Activated CD4-positive, alpha-beta T cell treated with anti-CD3 and anti-CD28 coated beads for 36 hours (primary cell): Measurements from ENCODE around the gene SREK1IP1. TPM values are rescaled to one million over a fixed set of nuclear protein-coding genes. Genes with fewer than 3 reads are reported as not detected.
"Not testable (repeated sequence)": the region's sequence is repeated elsewhere in the genome, so short reads cannot be mapped to it uniquely, and the experiment has no call there.

Source experiments
- ATAC-seq: fragments of 200-7000 bp; cut with Tn5 transposase; one replicate; pipeline ENCODE4 v1.10.0; 2021; ENCODE audit warnings: mild to moderate bottlenecking, moderate library complexity
- CTCF ChIA-PET: fragments of 350-600 bp; sonication (Branson Sonifier 250); formaldehyde crosslinking; loops from one replicate; lab custom pipeline; 2021; ENCODE audit warnings: antibody characterized with exemption; lab: Charles Lee
- POLR2A ChIA-PET: fragments of 350-600 bp; sonication (Branson Sonifier 250); formaldehyde crosslinking; loops from one replicate; lab custom pipeline; 2021; ENCODE audit warnings: antibody characterized with exemption, inconsistent platforms; lab: Charles Lee
- DNase-seq: peaks from one replicate; pipeline ENCODE4 v3.0.0-alpha.2; 2020
- H3K27ac Mint-ChIP-seq: one replicate; pipeline ENCODE4 v1.8.0; 2021; ENCODE audit warnings: mixed read lengths
- H3K27me3 Mint-ChIP-seq: one replicate; pipeline ENCODE4 v1.8.0; 2021; ENCODE audit warnings: mixed read lengths
- H3K36me3 Mint-ChIP-seq: one replicate; pipeline ENCODE4 v1.8.0; 2021; ENCODE audit warnings: low read depth, mixed read lengths
- H3K4me1 Mint-ChIP-seq: one replicate; pipeline ENCODE4 v1.8.0; 2021; ENCODE audit warnings: mixed read lengths
- H3K4me3 Mint-ChIP-seq: one replicate; pipeline ENCODE4 v1.8.0; 2021; ENCODE audit warnings: mild to moderate bottlenecking, moderate library complexity, mixed read lengths
- H3K9me3 Mint-ChIP-seq: one replicate; pipeline ENCODE4 v1.8.0; 2021; ENCODE audit warnings: low read depth, mixed read lengths
- intact Hi-C, 2 experiments: fragments of 100-400 bp; cut with DNase I in 1 of 2; cut with micrococcal nuclease in 1 of 2; formaldehyde crosslinking; loops; one replicate each; pipeline versions ENCODE4 v1.14.2 to v1.15.1; 2022 to 2024; cut with DNase I, micrococcal nuclease
- total RNA-seq, 2 experiments: library from RNA; stranded (reverse); gene quantifications; one replicate each; pipeline ENCODE4 v1.2.3, GENCODE V29; 2021

The SREK1IP1 gene
- total RNA-seq, 2 experiments from 2014 or later = 27.8 TPM

GRCh38 chr5:64722588-64722987, 45.9 kb downstream of the SREK1IP1 start:
- CTCF ChIA-PET = interaction anchor here (1.1 kb wide), 1 partner anchor 20 kb away, joined by 4 read pairs; no protein-coding TSS in a partner anchor
- H3K4me3 Mint-ChIP-seq = no peak overlapping the region
- no peaks in the 10 kb centered on the region for H3K9me3 Mint-ChIP-seq
- intact Hi-C loops = no loop called here
- H3K36me3 Mint-ChIP-seq = peaks cover 18% of the 10 kb centered on the region
- H3K4me1 Mint-ChIP-seq = no peaks in the 10 kb centered on the region
- no peak overlapping the region for H3K27ac Mint-ChIP-seq
- DNase-seq (no peak), ATAC-seq (no peak)
- POLR2A ChIA-PET = no interaction called here
- no peaks in the 10 kb centered on the region for H3K27me3 Mint-ChIP-seq

DNA sequence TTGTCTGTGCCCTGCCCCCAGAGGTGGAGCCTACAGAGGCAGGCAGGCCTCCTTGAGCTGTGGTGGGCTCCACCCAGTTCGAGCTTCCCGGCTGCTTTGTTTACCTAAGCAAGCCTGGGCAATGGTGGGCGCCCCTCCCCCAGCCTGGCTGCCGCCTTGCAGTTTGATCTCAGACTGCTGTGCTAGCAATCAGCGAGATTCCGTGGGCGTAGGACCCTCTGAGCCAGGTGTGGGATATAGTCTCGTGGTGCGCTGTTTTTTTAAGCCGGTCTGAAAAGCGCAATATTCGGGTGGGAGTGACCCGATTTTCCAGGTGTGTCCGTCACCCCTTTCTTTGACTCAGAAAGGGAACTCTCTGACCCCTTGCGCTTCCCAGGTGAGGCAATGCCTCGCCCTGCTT, 54.0 kb downstream of the SREK1IP1 start:
- DNase-seq, H3K4me3 Mint-ChIP-seq, POLR2A ChIA-PET, H3K9me3 Mint-ChIP-seq, H3K27ac Mint-ChIP-seq, CTCF ChIA-PET, H3K4me1 Mint-ChIP-seq, intact Hi-C loops, ATAC-seq, H3K36me3 Mint-ChIP-seq, H3K27me3 Mint-ChIP-seq: not testable (repeated sequence)

- H3K4me3 Mint-ChIP-seq = no peak overlapping the region
- ATAC-seq (no peak), DNase-seq (no peak)
- no peaks in the 10 kb centered on the region for H3K9me3 Mint-ChIP-seq
- POLR2A ChIA-PET = no interaction called here
- intact Hi-C loops = no loop called here
- no peak overlapping the region for H3K27ac Mint-ChIP-seq
- no peaks in the 10 kb centered on the region for H3K4me1 Mint-ChIP-seq
- CTCF ChIA-PET = no interaction called here
- H3K27me3 Mint-ChIP-seq = peaks cover 12% of the 10 kb centered on the region
- no peaks in the 10 kb centered on the region for H3K36me3 Mint-ChIP-seq
These were observed 61.3 kb downstream of the SREK1IP1 start for GRCh38 chr5:64707191-64707590.

DNA sequence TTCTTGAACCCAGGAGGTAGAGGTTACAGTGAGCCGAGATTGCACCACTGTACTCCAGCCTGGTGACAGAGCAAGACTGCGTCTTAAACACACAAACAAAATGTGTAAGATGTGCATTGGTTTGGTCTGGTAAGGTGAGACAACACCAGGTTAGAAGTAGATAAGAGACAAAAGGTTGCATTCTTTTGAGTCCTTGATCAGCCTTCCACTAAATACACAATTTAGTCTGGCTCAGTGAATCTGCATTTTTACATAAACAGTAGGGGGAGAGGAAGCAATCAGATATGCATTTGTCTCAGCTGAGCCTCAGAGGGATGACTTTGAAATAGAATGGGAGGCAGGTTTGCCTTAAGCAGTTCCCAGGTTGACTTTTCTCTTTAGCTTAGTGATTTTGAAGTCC, 62.4 kb downstream of the SREK1IP1 start:
- H3K4me3 Mint-ChIP-seq, intact Hi-C loops, DNase-seq, H3K27ac Mint-ChIP-seq, H3K9me3 Mint-ChIP-seq, POLR2A ChIA-PET, ATAC-seq, H3K4me1 Mint-ChIP-seq, H3K36me3 Mint-ChIP-seq: not testable (repeated sequence)
- peaks cover 12% of the 10 kb centered on the region for H3K27me3 Mint-ChIP-seq
- CTCF ChIA-PET = interaction anchor here (0.8 kb wide), 1 partner anchor 14 kb away, joined by 6 read pairs; no protein-coding TSS in a partner anchor

- ATAC-seq (no peak), DNase-seq (no peak)
- Mint-ChIP-seq H3K4me3 (no peak overlapping the region), H3K27ac (no peak overlapping the region), H3K36me3 (no peaks in the 10 kb centered on the region), H3K9me3 (peaks cover 9% of the 10 kb centered on the region), H3K27me3 (peaks cover 16% of the 10 kb centered on the region), H3K4me1 (no peaks in the 10 kb centered on the region)
- intact Hi-C loops = no loop called here
- ChIA-PET CTCF (no interaction called here), POLR2A (no interaction called here)
These were observed 67.7 kb downstream of the SREK1IP1 start for GRCh38 chr5:64700765-64701164.

GRCh38 chr5:64696414-64696813, 72.1 kb downstream of the SREK1IP1 start:
- CTCF ChIA-PET, H3K27ac Mint-ChIP-seq, intact Hi-C loops, H3K4me3 Mint-ChIP-seq, ATAC-seq, H3K4me1 Mint-ChIP-seq, DNase-seq, H3K36me3 Mint-ChIP-seq, POLR2A ChIA-PET: not testable (repeated sequence)
- Mint-ChIP-seq H3K9me3 (peaks cover 16% of the 10 kb centered on the region), H3K27me3 (peaks cover 24% of the 10 kb centered on the region)

DNA sequence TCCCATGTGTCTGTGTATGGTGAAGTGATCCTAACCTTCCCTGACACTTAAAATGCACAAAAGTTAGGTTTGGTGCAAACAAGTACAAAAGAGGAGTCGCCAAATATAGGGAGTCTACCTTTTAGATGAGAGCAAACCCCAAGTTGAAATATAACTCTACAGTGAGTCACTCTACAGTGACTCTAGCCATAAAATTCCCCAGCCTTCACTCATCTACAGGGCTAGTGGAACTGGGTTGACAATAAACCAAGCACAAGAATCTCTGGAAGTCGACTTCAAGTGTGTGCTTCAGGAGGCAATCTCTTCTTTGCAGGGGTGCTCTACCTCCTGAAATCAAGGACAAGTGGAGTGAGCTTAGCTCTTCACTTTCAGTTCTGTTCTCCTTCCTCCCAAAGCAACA, 74.9 kb downstream of the SREK1IP1 start:
- Mint-ChIP-seq H3K27me3 (peaks cover 37% of the 10 kb centered on the region), H3K36me3 (no peaks in the 10 kb centered on the region), H3K27ac (no peak overlapping the region), H3K4me3 (no peak overlapping the region), H3K9me3 (peaks cover 14% of the 10 kb centered on the region), H3K4me1 (peaks cover 4% of the 10 kb centered on the region)
- ATAC-seq (no peak), DNase-seq (no peak)
- CTCF ChIA-PET = no interaction called here
- POLR2A ChIA-PET = no interaction called here
- intact Hi-C loops = no loop called here

GRCh38 chr5:64691291-64691690, 77.2 kb downstream of the SREK1IP1 start:
- CTCF ChIA-PET = interaction anchor here (1.6 kb wide), 1 partner anchor 12 kb away, joined by 3 read pairs; no protein-coding TSS in a partner anchor
- Mint-ChIP-seq H3K4me3 (no peak overlapping the region), H3K36me3 (no peaks in the 10 kb centered on the region), H3K9me3 (peaks cover 8% of the 10 kb centered on the region), H3K4me1 (peaks cover 4% of the 10 kb centered on the region), H3K27me3 (peaks cover 43% of the 10 kb centered on the region), H3K27ac (no peak overlapping the region)
- no peak for ATAC-seq
- POLR2A ChIA-PET = no interaction called here
- intact Hi-C loops = no loop called here
- DNase-seq = no peak

DNA sequence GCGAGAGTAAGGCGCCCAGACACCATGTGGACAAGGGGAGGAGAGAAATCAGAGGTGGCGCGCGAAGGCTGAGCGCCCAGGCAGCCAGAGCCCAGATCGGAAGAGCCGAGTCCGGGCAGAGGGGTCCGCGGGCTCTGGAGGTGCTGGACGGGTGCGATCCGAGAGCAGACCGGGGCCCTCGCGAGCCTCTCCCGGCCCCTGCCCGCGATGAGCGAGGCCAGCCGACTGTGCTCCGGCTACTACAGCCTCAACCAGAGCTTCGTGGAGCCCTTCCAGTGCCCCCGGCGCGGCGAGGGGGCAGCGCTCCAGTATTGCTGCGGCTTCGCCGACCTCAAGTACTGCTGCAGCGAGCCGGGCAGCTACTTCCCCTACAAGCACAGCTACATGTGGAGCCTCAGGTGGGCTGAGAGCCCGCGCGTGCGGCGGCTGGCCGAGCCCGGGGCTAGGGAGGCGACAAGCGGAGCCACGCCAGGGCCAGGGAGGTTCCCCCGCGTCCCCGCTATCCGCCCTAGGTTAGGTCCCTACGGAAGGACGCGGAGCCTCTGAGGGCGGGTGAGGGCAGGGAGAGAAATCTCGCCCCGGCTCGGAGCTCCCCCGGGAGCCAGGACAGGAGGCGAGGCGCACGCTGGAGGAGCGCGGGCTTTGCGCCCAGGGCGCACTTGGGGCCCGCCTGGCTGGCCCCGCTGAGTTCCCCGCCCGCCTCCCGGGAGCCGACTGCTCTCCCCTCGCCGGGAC, 77.9 kb downstream of the SREK1IP1 start, which contains the start of gene SHISAL2B:
Gene SHISAL2B, plus strand, starts transcription at position 87 of the 735 bp plus-strand sequence. Its CDS starts 121 bp downstream, at position 208.
- POLR2A ChIA-PET = no interaction called here

GRCh38 chr5:64690104-64690416, 78.4 kb downstream of the SREK1IP1 start:
- intact Hi-C loops = no loop called here
- DNase-seq = no peak
- POLR2A ChIA-PET = no interaction called here
- Mint-ChIP-seq H3K9me3 (peaks cover under 1% of the 10 kb centered on the region), H3K4me1 (peaks cover 4% of the 10 kb centered on the region), H3K27ac (no peak overlapping the region), H3K27me3 (peaks cover 43% of the 10 kb centered on the region), H3K36me3 (no peaks in the 10 kb centered on the region), H3K4me3 (peak overlapping the region; percentile 21)
- no peak for ATAC-seq
- CTCF ChIA-PET = no interaction called here

More for the DNA sequence above, 77.9 kb downstream of the SREK1IP1 start, which contains the start of gene SHISAL2B:
- peak; percentile 33 for ATAC-seq
- peaks cover 5% of the 10 kb centered on the region for H3K9me3 Mint-ChIP-seq
- CTCF ChIA-PET = interaction anchor here (0.6 kb wide), 1 partner anchor 94 kb away, joined by 3 read pairs; no protein-coding TSS in a partner anchor
- no peaks in the 10 kb centered on the region for H3K36me3 Mint-ChIP-seq
- intact Hi-C loops = no loop called here
- no peak within 1 kb of the TSS for H3K27ac Mint-ChIP-seq
- peaks cover 43% of the 10 kb centered on the region for H3K27me3 Mint-ChIP-seq
- DNase-seq = peak; percentile 12
- H3K4me1 Mint-ChIP-seq = peaks cover 4% of the 10 kb centered on the region
- peak within 1 kb of the TSS; percentile 21 for H3K4me3 Mint-ChIP-seq

DNA sequence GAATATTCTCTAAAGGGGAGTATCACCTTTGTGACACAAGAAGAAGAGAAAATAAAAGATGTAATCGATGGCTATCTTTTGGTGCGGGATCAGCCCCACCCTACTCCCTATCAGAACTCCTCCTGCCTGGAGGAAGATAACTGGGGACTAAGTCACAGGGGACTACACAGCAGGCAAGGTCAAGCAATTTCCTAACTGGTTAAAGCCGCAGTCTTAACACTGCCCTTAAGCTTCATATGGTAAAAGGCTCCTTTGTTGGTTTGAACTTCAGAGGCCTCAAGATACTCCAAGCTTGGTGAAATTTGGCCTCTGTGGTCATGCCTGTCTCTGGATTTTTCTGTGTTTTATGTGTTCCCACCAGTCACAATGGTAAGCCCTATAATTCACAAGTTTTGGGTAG, 79.5 kb downstream of the SREK1IP1 start:
- ChIA-PET POLR2A (no interaction called here), CTCF (interaction anchor here (1.3 to 1.6 kb wide), 2 partner anchors 10 to 95 kb away, joined by 3 read pairs; no protein-coding TSS in a partner anchor)
- H3K4me1 Mint-ChIP-seq = peaks cover 4% of the 10 kb centered on the region
- H3K36me3 Mint-ChIP-seq = no peaks in the 10 kb centered on the region
- intact Hi-C loops = no loop called here
- no peak for DNase-seq
- H3K4me3 Mint-ChIP-seq = no peak overlapping the region
- no peak overlapping the region for H3K27ac Mint-ChIP-seq
- H3K9me3 Mint-ChIP-seq = no peaks in the 10 kb centered on the region
- no peak for ATAC-seq
- peaks cover 45% of the 10 kb centered on the region for H3K27me3 Mint-ChIP-seq

DNA sequence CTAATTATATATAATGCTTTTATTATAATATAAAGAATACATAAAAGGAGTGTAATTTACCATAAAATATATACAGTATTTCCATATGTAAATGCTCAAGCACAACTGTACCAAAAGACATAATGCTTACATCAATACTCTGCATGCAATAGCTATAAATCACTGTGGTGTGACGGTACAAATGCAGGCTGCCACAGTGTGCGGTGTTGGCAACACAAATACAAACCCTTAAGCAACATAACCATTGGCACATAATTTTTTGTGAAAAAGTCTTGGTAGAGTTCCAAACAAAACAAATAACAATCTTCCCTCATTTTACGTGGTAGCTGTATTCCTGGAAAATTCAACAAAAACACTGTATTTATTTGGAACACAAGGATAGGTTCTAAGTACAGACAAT, 80.1 kb downstream of the SREK1IP1 start:
- H3K4me1 Mint-ChIP-seq = peaks cover 4% of the 10 kb centered on the region
- peaks cover 40% of the 10 kb centered on the region for H3K27me3 Mint-ChIP-seq
- H3K27ac Mint-ChIP-seq = no peak overlapping the region
- CTCF ChIA-PET = interaction anchor here (1.3 to 1.6 kb wide), 2 partner anchors 9 to 95 kb away, joined by 3 read pairs; no protein-coding TSS in a partner anchor
- H3K9me3 Mint-ChIP-seq = no peaks in the 10 kb centered on the region
- POLR2A ChIA-PET = no interaction called here
- ATAC-seq (no peak), DNase-seq (no peak)
- no peaks in the 10 kb centered on the region for H3K36me3 Mint-ChIP-seq
- H3K4me3 Mint-ChIP-seq = no peak overlapping the region
- intact Hi-C loops = no loop called here
